Loucy (cell line): ENCODE measurements around the gene IGF2R.

Experiments
- H2AFZ ChIP-seq: fragments of 200-600 bp; sonication (generic); 2 replicates; pipeline ENCODE4 v1.6.0; 2016; ENCODE audit warnings: antibody characterized with exemption, mild to moderate bottlenecking, low read length, moderate library complexity
- H3F3A ChIP-seq: fragments of 200-600 bp; 2 replicates; pipeline ENCODE4 v1.6.0; 2016; ENCODE audit warnings: antibody characterized with exemption, low read depth, mild to moderate bottlenecking
- H3K27me3 ChIP-seq: fragments of 200-600 bp; sonication (generic); 2 replicates; pipeline ENCODE4 v1.6.1; 2014; ENCODE audit warnings: low read length, mild to moderate bottlenecking; ENCODE audit not compliant: insufficient read depth, poor library complexity, severe bottlenecking
- H3K36me3 ChIP-seq: fragments of 200-600 bp; sonication (generic); 2 replicates; pipeline ENCODE4 v1.6.1; 2016; ENCODE audit warnings: low read length; ENCODE audit not compliant: insufficient read depth
- H3K4me1 ChIP-seq: fragments of 200-600 bp; sonication (generic); 2 replicates; pipeline ENCODE4 v1.5.1; 2014; ENCODE audit warnings: low read length, mild to moderate bottlenecking; ENCODE audit not compliant: insufficient read depth, poor library complexity, severe bottlenecking
- H3K4me2 ChIP-seq: fragments of 200-600 bp; sonication (generic); 2 replicates; pipeline ENCODE4 v1.6.0; 2014; ENCODE audit warnings: antibody characterized with exemption, low read length, low read depth, mild to moderate bottlenecking; ENCODE audit not compliant: poor library complexity, severe bottlenecking
- H3K4me3 ChIP-seq: fragments of 200-600 bp; sonication (generic); 2 replicates; pipeline ENCODE4 v1.5.1; 2014; ENCODE audit warnings: low read length, mild to moderate bottlenecking, mixed read lengths; ENCODE audit not compliant: poor library complexity, severe bottlenecking
- H3K79me2 ChIP-seq: fragments of 200-600 bp; sonication (generic); 2 replicates; pipeline ENCODE4 v1.6.1; 2014; ENCODE audit warnings: low read length; ENCODE audit not compliant: insufficient read depth
- H3K9ac ChIP-seq: fragments of 200-600 bp; sonication (generic); 2 replicates; pipeline ENCODE4 v1.6.0; 2014; ENCODE audit warnings: mild to moderate bottlenecking, low read depth, low read length, moderate library complexity; ENCODE audit not compliant: poor library complexity, severe bottlenecking
- H3K9me2 ChIP-seq: fragments of 200-600 bp; sonication (generic); replicated peaks from 2 replicates; pipeline ENCODE4 v1.6.1; 2016; ENCODE audit warnings: low read depth, low read length, mixed read lengths
- H3K9me3 ChIP-seq: fragments of 200-600 bp; sonication (generic); 2 replicates; pipeline ENCODE4 v1.6.1; 2014; ENCODE audit warnings: mild to moderate bottlenecking, antibody characterized with exemption, low read length, low read depth; ENCODE audit not compliant: insufficient read depth
- H4K20me1 ChIP-seq: fragments of 200-600 bp; sonication (generic); 2 replicates; pipeline ENCODE4 v1.6.0; 2014; ENCODE audit warnings: antibody characterized with exemption, low read length, mild to moderate bottlenecking; ENCODE audit not compliant: insufficient read depth, poor library complexity, severe bottlenecking
- CTCF ChIP-seq: fragments of 200-600 bp; sonication (generic); conservative IDR thresholded peaks from 2 replicates; pipeline ENCODE4 v1.5.1; 2014; ENCODE audit warnings: mild to moderate bottlenecking, antibody characterized with exemption, low read length
- EZH2phosphoT487 ChIP-seq: fragments of 200-600 bp; IDR thresholded peaks from 2 replicates; pipeline ENCODE4 v1.6.1; 2018; ENCODE audit warnings: antibody characterized with exemption, mild to moderate bottlenecking, moderate library complexity, borderline replicate concordance

Gene IGF2R

GRCh38 chr6:160141001-160141726, 172.3 kb downstream of the IGF2R start:
- H3K9me2 ChIP-seq, result no peaks in the 10 kb centered on the region
- H4K20me1 ChIP-seq, result no peaks in the 10 kb centered on the region
- H3K9me3 ChIP-seq, result no peaks in the 10 kb centered on the region
- no peak overlapping the region for H2AFZ ChIP-seq
- no peaks in the 10 kb centered on the region for H3K4me1 ChIP-seq
- no peak overlapping the region for H3K9ac ChIP-seq
- H3F3A ChIP-seq, result no peaks in the 10 kb centered on the region
- H3K4me3 ChIP-seq, result no peak overlapping the region
- H3K36me3 ChIP-seq, result no peaks in the 10 kb centered on the region
- H3K4me2 ChIP-seq, result no peak overlapping the region
- H3K79me2 ChIP-seq, result no peaks in the 10 kb centered on the region
- H3K27me3 ChIP-seq, result no peaks in the 10 kb centered on the region
- TF ChIP-seq EZH2phosphoT487 (no peak), CTCF (no peak)

GRCh38 chr6:160142115-160142715, 173.3 kb downstream of the IGF2R start:
- H3K36me3 ChIP-seq, result no peaks in the 10 kb centered on the region
- no peaks in the 10 kb centered on the region for H4K20me1 ChIP-seq
- no peak overlapping the region for H2AFZ ChIP-seq
- H3K27me3 ChIP-seq, result no peaks in the 10 kb centered on the region
- no peak overlapping the region for H3K9ac ChIP-seq
- H3K79me2 ChIP-seq, result no peaks in the 10 kb centered on the region
- H3K9me3 ChIP-seq, result no peaks in the 10 kb centered on the region
- H3K4me3 ChIP-seq, result no peak overlapping the region
- no peak overlapping the region for H3K4me2 ChIP-seq
- no peaks in the 10 kb centered on the region for H3K4me1 ChIP-seq
- H3F3A ChIP-seq, result no peaks in the 10 kb centered on the region
- no peaks in the 10 kb centered on the region for H3K9me2 ChIP-seq
- TF ChIP-seq CTCF (no peak), EZH2phosphoT487 (no peak)

- Histone ChIP-seq H3K4me3 (no peak overlapping the region), H3K9me2 (no peaks in the 10 kb centered on the region), H3K36me3 (no peaks in the 10 kb centered on the region), H2AFZ (no peak overlapping the region), H3K9me3 (no peaks in the 10 kb centered on the region), H3K9ac (no peak overlapping the region), H3K27me3 (no peaks in the 10 kb centered on the region), H3K4me2 (no peak overlapping the region), H3K79me2 (no peaks in the 10 kb centered on the region), H3F3A (no peaks in the 10 kb centered on the region), H4K20me1 (no peaks in the 10 kb centered on the region), H3K4me1 (no peaks in the 10 kb centered on the region)
- no peak for TF ChIP-seq CTCF
- TF ChIP-seq EZH2phosphoT487, result no peak
These were observed 177.7 kb downstream of the IGF2R start for GRCh38 chr6:160146454-160147145.
